Amygdala (tissue), 56 donors: Measurements from ENCODE around the gene NAA10.

ENCODE experiments used
- DNase-seq, 56 donors: peaks; one replicate each; lab custom pipeline; 2025; lab: John Stamatoyannopoulos, UW

The NAA10 gene

DNA sequence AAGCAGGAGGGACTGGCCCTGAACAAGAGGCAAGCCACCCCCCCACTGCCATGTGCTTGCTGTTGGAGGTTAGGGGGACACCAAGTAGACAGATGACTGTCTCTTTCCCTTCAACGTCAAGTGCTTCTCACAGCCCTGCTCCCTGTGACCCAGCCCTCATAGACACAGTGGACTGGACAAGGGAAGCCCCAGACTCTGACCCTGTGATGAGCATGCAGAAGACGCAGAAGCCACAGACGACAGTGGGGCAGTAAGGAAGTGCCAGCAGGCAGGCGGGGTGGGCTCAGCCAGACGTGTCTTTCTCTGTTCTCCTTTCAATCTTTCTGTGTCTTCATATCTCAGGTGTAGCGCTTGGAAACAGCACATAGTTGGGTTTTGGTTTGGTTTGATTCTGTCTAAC lies 46.5 kb downstream of the NAA10 start:
- DNase-seq: no peak

DNA sequence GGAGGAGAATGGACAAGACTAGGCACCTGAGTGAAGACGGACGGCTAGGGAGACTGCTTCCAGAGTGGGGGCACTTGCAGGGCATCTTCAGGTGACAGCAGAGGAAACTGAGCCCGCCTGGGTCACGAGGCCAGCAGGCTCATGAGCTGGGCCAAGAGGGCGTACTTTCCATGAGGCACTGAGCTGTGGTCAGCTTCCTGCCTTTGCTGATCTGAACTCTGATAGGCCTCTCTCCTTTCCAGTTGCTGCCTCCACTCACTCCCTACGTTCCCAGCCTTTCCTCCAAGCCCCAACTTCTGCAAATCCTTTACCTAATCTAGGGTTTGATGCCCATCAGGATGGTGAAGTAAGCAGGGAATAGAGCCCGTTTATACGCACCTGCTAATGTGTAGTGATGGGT lies 47.5 kb downstream of the NAA10 start:
- DNase-seq: no peak

GRCh38 chrX:153886915-153887314 lies 47.9 kb downstream of the NAA10 start:
- no peak for DNase-seq

DNA sequence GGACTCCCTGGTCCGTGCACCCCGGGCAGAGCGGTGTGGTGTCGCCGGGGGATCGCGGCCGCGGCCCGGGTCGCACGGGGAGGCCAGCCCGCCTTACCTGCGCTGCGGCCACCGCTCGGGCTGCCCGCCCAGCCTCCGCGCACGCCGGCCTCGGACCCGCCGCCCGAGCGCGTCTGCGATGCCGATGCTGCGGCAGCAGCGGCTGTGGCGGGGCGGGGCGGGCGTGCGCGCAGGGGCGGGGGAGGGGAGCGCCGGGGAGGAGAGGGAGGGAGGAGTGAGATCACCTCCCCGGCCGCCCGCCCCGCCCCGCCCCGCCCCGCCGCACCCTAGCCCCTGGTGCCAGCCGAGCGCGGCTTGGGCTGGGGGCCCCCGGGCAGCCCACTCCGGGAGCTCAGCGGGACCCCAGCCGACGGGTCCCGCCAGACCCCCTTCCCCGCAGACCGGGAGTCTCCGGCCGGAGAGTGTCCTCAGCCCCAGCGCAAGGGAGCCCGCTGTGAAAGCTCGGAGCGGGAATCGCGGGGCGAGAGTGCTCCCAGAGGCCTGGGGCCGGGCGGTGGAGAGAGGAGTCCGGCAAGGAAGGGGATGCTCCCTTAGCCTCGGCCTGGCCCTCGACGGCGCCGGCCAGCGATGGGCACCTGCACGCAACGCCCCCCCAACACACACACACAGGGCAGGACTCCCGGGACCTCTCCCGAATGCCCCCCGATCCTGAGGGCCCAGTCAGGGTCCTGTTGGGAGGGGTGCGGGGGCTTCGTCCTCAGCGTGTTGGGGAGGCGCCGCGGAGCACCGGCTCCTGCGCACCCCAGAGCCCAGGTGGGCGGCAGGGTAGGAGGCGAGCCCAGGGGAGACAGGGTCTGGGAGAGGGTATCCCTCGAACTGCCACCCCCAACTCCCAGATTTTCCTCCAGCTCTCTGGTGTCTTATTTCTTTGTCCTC lies 48.6 kb downstream of the NAA10 start, which contains the start of gene L1CAM:
L1CAM (minus strand) TSS at position 206 of the 936 bp plus-strand sequence. CDS start 10,337 bp downstream, outside the sequence.
- DNase-seq: peak in 1 of 56 donors; percentile 2

DNA sequence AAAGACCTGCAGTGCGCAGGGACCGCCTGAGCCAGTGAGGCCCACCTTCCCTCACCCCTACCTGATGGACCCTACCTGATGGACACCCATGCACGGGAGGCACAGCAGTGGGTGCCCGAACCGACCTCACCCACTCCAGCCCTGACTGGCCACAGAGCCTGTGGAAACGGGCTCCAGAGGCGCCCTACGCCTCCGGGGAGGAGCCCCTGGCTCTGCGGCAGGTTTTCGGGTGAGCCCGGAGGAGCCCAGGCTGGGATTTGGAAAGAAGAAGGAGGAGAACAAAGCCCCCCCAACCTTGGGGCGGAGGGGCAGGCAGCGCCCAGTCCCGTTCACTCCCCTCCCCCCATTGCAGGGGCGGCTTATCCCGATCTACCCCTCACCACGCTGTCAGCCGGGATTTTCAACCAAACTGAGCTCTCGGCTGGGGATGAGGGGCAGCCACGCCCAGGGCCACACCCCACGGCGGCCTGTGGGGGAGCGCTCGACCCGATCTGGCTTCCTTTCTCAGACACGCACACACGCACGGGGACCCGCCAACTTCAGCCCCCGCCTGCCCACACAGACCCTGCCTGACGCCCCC lies 49.5 kb downstream of the NAA10 start:
- no peak for DNase-seq

DNA sequence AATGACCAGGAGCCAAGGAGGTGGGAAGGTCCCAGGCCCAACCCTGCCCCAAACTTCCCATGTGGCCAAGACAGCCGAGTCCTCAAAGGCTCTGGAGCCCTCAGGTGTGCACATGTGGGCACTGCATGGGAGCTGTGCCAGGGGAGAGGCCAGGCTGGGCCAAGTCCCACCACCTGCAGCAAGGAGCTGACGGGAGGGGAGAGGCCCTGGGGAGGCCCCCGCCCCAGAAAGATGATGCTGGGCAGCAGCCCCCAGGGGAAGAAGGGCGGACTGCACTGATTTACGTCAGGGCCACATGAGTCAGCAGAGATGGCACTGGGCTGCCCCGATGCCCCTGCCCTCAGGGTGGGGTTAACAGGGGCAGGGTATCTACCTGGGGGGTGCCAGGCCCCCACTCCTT lies 50.2 kb downstream of the NAA10 start:
- no peak for DNase-seq

GRCh38 chrX:153884136-153884535 lies 50.7 kb downstream of the NAA10 start:
- no peak for DNase-seq

GRCh38 chrX:153883163-153883843 lies 51.5 kb downstream of the NAA10 start:
- no peak for DNase-seq

- no peak for DNase-seq
Observed at GRCh38 chrX:153882557-153882956, 52.3 kb downstream of the NAA10 start.

GRCh38 chrX:153882086-153882498 lies 52.7 kb downstream of the NAA10 start:
- peak in 13 of 56 donors; percentile 5 to 58 (median 29) for DNase-seq

DNA sequence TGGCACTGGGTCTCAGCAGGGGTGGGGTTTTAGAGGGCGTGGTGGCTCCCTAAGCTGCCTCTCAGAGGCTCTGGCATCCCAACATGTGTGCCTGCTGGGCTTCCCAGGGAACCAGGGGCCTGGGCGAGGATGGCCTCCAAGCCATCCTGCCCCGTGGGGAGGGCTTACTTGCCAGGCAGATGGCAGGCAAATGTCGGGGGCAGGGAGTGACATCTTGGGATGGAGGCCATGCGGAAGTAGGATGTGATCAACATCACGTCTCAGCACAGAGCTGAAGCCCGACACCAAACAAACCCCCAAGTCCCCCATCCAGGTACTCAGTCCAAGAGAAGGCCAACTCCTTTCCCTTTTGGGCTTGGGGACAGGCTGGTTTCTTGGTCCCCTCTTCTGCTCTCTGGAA lies 53.6 kb downstream of the NAA10 start:
- no peak for DNase-seq

DNA sequence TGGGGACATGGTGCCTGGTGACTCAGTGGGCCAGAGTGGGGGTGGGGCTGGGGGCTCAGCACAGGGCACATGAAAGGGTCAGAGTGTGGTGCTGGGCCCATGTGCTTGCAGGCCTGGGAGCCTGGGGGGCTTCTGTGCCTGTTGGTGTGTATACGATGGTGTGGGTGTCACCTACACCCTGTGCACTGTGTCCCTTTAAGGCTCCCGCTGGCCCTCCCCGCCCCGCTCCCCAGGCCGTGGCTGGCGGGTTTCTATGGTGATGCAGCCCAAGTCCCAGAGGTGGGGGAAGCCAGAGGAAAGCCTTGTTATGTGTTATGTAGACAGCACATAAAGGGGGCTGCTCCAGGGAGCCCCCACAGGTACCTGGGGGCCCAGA lies 54.4 kb downstream of the NAA10 start:
- DNase-seq: no peak

- no peak for DNase-seq
Observed at GRCh38 chrX:153879741-153880439, 54.9 kb downstream of the NAA10 start.
